Memory B cell (primary cell): ENCODE data around the gene PPY.
"Not testable (repeated sequence)": the region's sequence is repeated elsewhere in the genome, so short reads cannot be mapped to it uniquely, and the experiment has no call there.

Source experiments
- ATAC-seq: fragments of 150-1000 bp; cut with Tn5 transposase; 2 replicates; pipeline ENCODE4 v1.10.0; 2021; ENCODE audit warnings: low read depth, mild to moderate bottlenecking, moderate library complexity
- DNase-seq, 2 donors: peaks; one replicate each; pipeline ENCODE4 v3.0.0; 2022; ENCODE audit warnings: low spot score in 2 of 2
- H3K27ac Mint-ChIP-seq: one replicate; pipeline ENCODE4 v1.8.0; 2022; ENCODE audit warnings: mild to moderate bottlenecking, moderate library complexity, mixed read lengths
- H3K27me3 Mint-ChIP-seq: one replicate; pipeline ENCODE4 v1.8.0; 2022; ENCODE audit warnings: mixed read lengths
- H3K36me3 Mint-ChIP-seq: one replicate; pipeline ENCODE4 v1.8.0; 2022; ENCODE audit warnings: mild to moderate bottlenecking, mixed read lengths
- H3K4me1 Mint-ChIP-seq: one replicate; pipeline ENCODE4 v1.8.0; 2022; ENCODE audit warnings: mixed read lengths
- H3K4me3 Mint-ChIP-seq: one replicate; pipeline ENCODE4 v1.8.0; 2022; ENCODE audit warnings: mild to moderate bottlenecking, moderate library complexity, mixed read lengths
- H3K9me3 Mint-ChIP-seq: one replicate; pipeline ENCODE4 v1.8.0; 2022; ENCODE audit warnings: mixed read lengths

The PPY gene

DNA sequence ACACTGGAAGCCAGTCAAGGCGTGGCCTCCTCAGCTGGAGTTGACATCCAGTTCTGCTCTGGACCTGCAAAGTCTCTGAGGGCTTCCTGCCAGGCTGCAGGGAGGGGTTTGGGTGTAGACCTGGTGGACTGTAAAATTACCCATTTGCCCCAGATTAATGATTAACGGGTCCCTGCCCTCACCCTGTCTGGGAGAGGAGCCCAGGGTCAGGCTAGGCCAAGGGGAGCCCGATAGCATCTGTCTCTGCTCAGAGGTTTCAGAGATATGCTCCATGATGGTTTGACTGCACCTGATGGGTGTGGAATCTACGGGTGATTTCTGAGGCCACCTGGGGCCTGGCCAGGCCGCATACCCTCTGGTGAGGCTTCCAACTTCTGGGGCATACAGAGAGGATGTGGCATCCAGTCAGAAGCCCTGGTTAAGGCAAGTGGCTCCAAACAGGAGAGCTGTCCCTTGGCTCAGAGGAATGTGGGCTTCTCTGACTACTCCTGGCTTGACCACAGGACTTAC, 11.2 kb downstream of the PPY start:
- Mint-ChIP-seq H3K9me3 (no peaks in the 10 kb centered on the region), H3K27ac (no peak overlapping the region), H3K4me3 (no peak overlapping the region), H3K4me1 (peaks cover 6% of the 10 kb centered on the region), H3K27me3 (peaks cover 27% of the 10 kb centered on the region), H3K36me3 (no peaks in the 10 kb centered on the region)
- DNase-seq (no peak), ATAC-seq (no peak)

DNA sequence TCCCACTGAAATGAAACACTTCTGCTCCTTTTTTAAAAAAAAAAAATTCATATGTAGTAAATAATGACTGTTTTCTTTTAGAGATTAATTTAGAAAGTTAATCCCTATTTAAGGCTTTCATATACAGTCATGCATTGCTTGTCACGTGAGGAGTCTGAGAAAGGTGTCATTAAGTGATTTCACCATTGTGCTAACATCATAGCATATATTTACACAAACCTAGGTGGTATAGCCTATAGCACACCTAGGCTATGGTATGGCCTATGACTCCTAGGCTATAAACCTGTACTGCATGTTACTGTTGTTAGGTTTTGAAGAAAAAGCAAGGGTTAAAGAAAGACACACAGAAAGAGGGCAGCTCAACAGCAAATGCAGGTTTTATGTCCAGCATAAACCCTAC, 13.7 kb downstream of the PPY start:
- no peak for DNase-seq
- H3K9me3 Mint-ChIP-seq: no peaks in the 10 kb centered on the region
- no peak for ATAC-seq
- no peaks in the 10 kb centered on the region for H3K36me3 Mint-ChIP-seq
- H3K4me3 Mint-ChIP-seq: no peak overlapping the region
- peaks cover 31% of the 10 kb centered on the region for H3K27me3 Mint-ChIP-seq
- H3K4me1 Mint-ChIP-seq: peaks cover 6% of the 10 kb centered on the region
- no peak overlapping the region for H3K27ac Mint-ChIP-seq

DNA sequence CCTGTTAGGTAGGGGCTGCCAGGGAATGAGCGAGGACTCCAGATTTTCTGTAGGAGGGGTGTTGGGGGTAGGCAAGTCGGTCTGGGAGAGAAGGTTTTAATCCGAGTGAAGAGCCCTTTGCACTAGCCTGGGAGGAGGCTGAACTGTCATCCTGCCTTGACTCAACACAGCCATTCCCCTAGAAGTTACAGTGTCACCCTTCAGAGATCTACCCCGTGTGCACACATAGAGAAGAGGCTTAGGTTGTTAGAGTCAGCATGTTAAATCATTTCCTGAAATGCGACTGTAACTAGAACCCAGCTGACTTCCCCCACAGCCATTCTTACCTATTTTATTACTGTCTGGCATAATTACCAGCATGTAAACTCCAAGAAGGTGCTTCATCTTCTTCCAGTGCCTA, 14.3 kb downstream of the PPY start:
- H3K27ac Mint-ChIP-seq, H3K4me1 Mint-ChIP-seq, DNase-seq, H3K9me3 Mint-ChIP-seq, H3K36me3 Mint-ChIP-seq: not testable (repeated sequence)
- Mint-ChIP-seq H3K27me3 (peaks cover 35% of the 10 kb centered on the region), H3K4me3 (peak overlapping the region; percentile 33)
- peak; percentile 44 for ATAC-seq

DNA sequence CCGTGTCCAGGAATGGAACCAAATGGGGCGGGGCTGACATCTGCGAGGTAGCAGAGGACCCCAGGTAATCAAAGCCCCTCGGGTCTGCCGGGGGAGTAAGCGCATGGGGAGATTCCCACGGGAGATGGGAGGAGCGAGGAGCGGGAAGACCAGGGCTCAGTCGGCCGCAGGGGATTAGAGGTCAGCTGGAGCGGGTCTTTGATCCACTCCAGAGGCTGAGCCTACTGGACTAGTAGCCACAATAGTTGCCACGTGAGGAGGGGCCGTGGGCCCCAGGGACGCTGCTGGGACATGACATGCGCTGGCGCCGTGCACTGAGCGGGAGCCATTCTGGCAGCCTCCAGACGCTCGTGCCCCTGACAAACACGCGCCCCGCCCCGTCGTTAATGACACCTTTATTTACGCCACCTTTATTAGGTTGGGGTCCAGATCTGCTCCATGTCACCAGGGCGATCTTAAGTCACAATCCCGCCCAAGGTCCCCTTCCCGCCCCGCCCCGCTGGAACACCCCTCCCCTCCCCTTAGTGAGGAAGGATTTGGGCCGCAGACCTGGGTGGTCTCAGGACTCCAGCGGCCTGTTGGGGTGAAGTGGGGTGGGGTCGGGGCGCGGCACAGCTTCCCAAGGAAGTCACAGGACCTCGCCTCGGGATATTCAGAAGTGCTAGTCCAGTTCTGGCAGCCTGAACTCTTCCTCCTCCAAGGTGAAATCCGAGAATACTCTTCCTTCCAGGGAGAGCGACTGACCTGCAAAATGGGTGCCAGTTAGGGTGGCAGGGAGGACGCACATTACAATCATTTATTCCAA, 15.0 kb downstream of the PPY start:
- Mint-ChIP-seq H3K9me3 (no peaks in the 10 kb centered on the region), H3K27ac (no peak overlapping the region), H3K4me3 (peak overlapping the region; percentile 67), H3K36me3 (no peaks in the 10 kb centered on the region), H3K4me1 (peaks cover 6% of the 10 kb centered on the region), H3K27me3 (peaks cover 31% of the 10 kb centered on the region)
- DNase-seq: no peak
- no peak for ATAC-seq

DNA sequence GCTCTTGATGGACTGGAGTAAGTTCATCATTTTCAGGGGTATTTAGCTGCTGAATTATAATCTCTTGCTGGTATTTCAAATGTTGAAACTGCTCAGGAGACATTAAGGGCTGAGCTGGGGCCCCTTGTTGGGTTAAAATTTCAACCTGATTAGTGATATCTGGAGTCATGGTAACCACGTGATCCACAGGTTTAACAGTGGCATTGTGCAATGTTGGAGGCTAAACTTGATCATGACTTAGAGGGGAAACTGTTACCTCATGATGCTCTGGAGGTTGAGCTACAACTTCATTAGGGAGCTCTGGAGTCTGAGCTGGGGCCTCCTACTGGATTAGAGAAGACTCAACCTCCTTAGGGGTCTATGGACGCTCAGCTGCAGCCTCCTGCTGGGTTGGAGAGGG, 17.7 kb downstream of the PPY start:
- Mint-ChIP-seq H3K4me3 (no peak overlapping the region), H3K4me1 (peaks cover 6% of the 10 kb centered on the region), H3K9me3 (no peaks in the 10 kb centered on the region), H3K27ac (no peak overlapping the region), H3K36me3 (no peaks in the 10 kb centered on the region), H3K27me3 (peaks cover 29% of the 10 kb centered on the region)
- no peak for DNase-seq
- no peak for ATAC-seq

DNA sequence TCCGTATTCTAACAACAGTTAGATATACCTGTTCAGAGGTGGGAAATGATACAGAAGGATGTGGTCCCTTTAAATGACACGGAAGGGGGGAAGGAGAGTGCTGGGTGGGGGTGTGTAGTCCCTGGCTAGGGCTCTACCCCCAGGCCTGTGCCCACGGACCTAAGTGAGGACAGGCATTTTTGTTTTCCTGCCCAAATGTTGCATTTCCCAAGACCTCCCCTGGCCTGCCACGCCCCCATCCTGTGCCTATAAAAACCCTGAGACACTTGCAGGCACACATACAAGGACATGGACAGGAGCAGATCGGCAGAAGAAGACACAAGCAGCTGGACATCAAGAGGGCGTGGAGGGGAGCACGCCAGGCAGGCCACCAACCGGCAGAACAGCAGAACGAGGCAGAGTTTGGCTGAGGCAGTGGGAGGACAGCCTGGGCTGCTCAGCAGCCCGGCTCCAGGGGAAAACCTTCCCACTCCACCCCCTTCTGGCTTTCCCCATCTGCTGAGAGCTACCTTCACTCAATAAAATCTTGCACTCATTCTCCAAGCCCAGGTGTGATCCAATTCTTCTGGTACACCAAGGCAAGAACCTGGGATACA, 21.7 kb downstream of the PPY start:
- no peak overlapping the region for H3K4me3 Mint-ChIP-seq
- no peak overlapping the region for H3K27ac Mint-ChIP-seq
- no peak for ATAC-seq

DNA sequence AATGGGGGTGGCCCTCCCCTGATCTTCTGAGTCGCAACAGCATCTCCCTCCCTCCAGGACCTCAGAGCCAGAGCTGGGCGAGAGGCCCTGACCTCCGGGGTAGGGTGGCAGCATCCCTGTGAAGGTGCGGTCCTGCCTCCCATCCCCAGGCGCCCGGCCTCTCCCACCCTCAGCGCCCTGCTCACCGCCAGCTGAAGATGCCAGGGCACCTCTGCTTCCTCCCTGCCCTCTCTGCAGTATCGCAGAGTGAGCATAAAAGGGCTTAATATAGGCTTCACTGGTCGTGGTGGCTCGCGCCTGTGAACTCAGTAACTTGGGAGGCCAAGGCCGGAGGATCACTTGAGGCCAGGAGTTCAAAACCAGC, 24.3 kb downstream of the PPY start:
- Mint-ChIP-seq H3K36me3 (no peaks in the 10 kb centered on the region), H3K27ac (no peak overlapping the region), H3K27me3 (peaks cover 3% of the 10 kb centered on the region), H3K4me3 (peak overlapping the region; percentile 76), H3K4me1 (peaks cover 6% of the 10 kb centered on the region), H3K9me3 (no peaks in the 10 kb centered on the region)
- ATAC-seq: no peak
- DNase-seq: no peak

More for the DNA sequence above, 21.7 kb downstream of the PPY start:
- Mint-ChIP-seq H3K4me1 (peaks cover 6% of the 10 kb centered on the region), H3K9me3 (no peaks in the 10 kb centered on the region), H3K27me3 (peaks cover 11% of the 10 kb centered on the region), H3K36me3 (no peaks in the 10 kb centered on the region)
- no peak for DNase-seq

DNA sequence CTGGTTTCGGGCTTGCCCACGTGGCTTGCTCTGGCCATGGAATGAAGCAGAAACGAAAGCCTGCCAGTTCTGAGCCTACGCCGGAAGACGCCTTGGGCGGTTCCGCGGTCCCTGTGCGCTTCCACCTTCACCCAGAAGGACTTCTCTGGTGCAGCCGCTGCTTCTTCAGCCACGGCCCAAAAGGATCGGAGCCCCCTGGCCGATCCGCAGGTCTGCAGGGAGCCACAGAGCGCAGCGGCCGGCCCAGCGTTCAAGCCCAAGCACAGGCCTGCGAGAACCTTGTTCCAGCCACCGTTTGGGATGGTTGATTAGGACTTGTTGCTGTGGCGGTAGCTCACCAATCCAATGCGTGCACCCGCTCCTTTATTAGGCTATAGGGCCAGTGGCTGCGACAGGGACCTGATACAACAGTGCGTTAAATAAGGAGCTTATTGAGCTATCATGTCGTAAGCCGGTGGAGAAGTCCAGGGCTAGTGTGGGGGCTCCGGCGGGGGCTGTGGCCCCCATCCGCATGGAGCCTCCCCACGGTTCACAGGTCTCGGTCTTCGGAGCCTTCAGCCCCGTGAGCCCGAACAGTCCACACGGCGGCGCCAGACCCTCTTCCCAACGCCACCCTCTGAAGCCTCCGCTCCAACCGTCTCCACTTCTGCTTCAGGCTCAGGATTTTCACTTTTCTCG, 24.8 kb downstream of the PPY start:
- no peak overlapping the region for H3K27ac Mint-ChIP-seq
- DNase-seq: peak in 1 of 2 donors; percentile 39
- H3K4me1 Mint-ChIP-seq: peaks cover 6% of the 10 kb centered on the region
- no peaks in the 10 kb centered on the region for H3K36me3 Mint-ChIP-seq
- H3K27me3 Mint-ChIP-seq: peaks cover 3% of the 10 kb centered on the region
- H3K4me3 Mint-ChIP-seq: peak overlapping the region; percentile 76
- ATAC-seq: peak; percentile 89
- no peaks in the 10 kb centered on the region for H3K9me3 Mint-ChIP-seq

DNA sequence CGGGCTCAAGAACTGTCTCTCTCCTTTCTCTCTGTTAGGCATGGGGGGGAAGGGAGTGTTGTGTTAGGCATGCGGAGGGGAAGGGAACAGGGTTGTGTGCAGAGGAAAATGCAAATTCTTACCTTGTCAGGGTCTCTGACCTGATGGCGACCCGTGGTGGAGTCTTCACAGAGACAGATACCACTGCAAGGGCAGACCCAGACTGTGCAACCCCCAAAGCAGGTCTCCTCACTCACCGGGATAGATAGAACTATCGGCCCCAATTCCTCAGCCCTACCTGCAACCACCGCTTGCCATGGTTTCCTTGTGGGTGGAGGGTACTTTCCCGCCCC, 25.3 kb downstream of the PPY start:
- Mint-ChIP-seq H3K9me3 (no peaks in the 10 kb centered on the region), H3K4me1 (peaks cover 6% of the 10 kb centered on the region), H3K4me3 (peak overlapping the region; percentile 76), H3K27me3 (peaks cover 1% of the 10 kb centered on the region), H3K27ac (no peak overlapping the region), H3K36me3 (no peaks in the 10 kb centered on the region)
- DNase-seq: no peak
- ATAC-seq: peak; percentile 16

DNA sequence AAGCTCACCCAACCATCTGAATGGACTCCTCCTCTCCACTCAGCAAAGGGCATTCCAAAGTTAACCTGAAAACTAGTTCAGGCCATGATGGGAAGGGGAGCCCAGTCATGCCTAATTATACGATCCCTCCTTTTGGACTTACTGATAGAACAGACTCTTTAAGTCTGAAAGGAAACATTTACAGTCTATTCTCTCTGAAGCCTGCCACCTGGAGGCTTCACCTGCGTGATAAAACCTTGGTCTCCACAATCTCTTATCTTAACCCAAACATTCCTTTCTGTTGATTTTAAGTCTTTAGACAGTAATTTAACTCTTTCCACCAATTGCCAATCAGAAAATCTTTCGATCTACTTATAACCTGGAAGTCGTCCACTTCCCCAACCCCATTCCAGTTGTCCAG, 25.9 kb downstream of the PPY start:
- no peaks in the 10 kb centered on the region for H3K9me3 Mint-ChIP-seq
- peaks cover 1% of the 10 kb centered on the region for H3K27me3 Mint-ChIP-seq
- H3K36me3 Mint-ChIP-seq: no peaks in the 10 kb centered on the region
- DNase-seq: no peak
- H3K4me3 Mint-ChIP-seq: peak overlapping the region; percentile 76
- H3K4me1 Mint-ChIP-seq: peaks cover 6% of the 10 kb centered on the region
- no peak overlapping the region for H3K27ac Mint-ChIP-seq
- ATAC-seq: no peak

DNA sequence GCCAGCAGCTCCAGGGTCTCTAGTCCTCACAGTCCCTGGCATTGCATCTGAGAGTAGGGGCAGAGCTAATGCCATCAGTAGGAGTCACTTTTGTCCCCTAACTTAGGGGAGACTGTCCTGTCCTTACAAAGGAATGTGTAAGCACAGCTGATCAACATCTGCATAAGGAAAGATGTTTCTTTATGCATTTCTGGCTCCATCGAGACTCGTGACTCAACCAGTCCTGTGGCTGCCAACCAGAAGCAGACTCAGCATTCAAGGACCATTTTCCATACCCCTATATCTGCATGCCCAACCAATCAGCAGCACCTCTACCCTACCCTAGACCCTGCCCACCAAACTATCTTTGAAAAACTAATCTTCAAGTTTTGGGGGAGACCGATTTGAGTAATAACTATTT, 26.7 kb downstream of the PPY start:
- DNase-seq (no peak), ATAC-seq (no peak)
- H3K4me3 Mint-ChIP-seq: no peak overlapping the region
- no peaks in the 10 kb centered on the region for H3K27me3 Mint-ChIP-seq
- no peaks in the 10 kb centered on the region for H3K9me3 Mint-ChIP-seq
- no peak overlapping the region for H3K27ac Mint-ChIP-seq
- peaks cover 6% of the 10 kb centered on the region for H3K4me1 Mint-ChIP-seq
- H3K36me3 Mint-ChIP-seq: no peaks in the 10 kb centered on the region

DNA sequence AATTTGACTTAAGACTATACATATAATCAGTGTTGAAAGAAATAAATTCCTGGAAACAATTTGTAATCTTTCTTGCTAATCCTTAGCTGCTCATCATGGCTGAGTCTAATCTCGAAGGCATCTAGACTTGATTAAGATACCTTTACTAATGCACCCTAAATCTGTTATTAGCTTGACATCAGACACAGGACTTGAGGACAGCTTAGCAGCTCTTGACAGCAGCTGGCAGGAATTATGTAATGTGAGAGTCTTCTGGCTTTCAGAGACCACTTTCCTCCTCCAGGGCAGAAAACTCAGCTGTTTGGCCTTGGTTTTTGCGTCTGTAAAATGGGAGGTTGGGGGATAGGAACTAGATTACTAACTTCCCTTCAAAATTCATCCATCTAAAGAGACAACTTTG, 27.8 kb downstream of the PPY start:
- Mint-ChIP-seq H3K9me3 (no peaks in the 10 kb centered on the region), H3K27ac (no peak overlapping the region), H3K4me3 (no peak overlapping the region), H3K27me3 (no peaks in the 10 kb centered on the region), H3K4me1 (peaks cover 6% of the 10 kb centered on the region), H3K36me3 (no peaks in the 10 kb centered on the region)
- ATAC-seq (no peak), DNase-seq (no peak)

DNA sequence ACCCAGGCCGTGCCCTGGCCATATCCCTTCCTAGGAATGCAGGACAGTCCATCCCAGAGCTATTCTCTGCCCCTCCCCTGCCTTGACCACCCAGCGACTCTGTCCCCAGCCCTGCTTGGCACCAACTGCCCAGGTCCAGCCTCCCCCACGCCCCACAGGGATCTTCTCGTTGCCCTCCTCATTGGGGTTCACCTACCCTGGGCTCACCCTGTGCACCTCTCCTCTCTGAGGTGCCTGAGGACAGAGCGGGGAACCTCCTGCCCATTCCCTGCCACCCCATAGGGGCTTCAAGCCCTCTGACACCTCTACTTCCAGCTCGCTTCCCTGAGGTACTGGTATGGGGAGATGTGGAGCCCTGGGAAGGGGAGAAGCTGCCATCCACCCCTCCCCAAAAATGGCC, 28.7 kb downstream of the PPY start:
- no peaks in the 10 kb centered on the region for H3K27me3 Mint-ChIP-seq
- no peak overlapping the region for H3K4me3 Mint-ChIP-seq
- no peak overlapping the region for H3K27ac Mint-ChIP-seq

DNA sequence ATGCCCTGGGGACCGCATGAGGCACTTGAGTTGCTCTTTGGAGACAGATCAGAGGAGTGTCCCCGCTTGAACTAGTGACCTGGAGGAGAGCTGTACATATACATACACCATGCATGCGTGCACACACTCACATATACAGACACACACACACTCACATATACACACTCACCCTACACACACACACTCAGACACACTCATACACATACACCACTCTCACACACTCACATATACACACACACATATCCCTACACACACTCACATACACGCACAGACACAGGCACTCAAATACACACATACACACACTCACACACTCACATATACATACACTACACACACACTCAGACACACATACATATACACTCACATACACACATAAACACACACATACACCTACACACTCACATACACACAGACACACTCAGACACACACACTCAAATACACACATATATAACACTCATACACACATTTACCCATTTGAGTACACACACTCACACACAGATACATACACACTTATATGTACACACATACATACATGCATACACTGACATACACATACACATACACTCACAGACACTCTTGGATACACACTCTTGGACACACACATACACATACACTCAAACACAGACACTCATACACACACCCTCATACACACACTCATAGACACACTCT, 29.5 kb downstream of the PPY start:
- no peak for DNase-seq
- Mint-ChIP-seq H3K27ac (no peak overlapping the region), H3K36me3 (no peaks in the 10 kb centered on the region), H3K4me1 (peaks cover 6% of the 10 kb centered on the region), H3K27me3 (no peaks in the 10 kb centered on the region), H3K4me3 (no peak overlapping the region), H3K9me3 (no peaks in the 10 kb centered on the region)
- no peak for ATAC-seq

More for the DNA sequence above, 28.7 kb downstream of the PPY start:
- H3K36me3 Mint-ChIP-seq: no peaks in the 10 kb centered on the region
- DNase-seq (no peak), ATAC-seq (no peak)
- H3K9me3 Mint-ChIP-seq: no peaks in the 10 kb centered on the region
- peaks cover 6% of the 10 kb centered on the region for H3K4me1 Mint-ChIP-seq
